ENCODE data around the gene DIAPH1. TPM values are rescaled to one million over a fixed set of nuclear protein-coding genes. Genes with fewer than 3 reads are reported as not detected.

The DIAPH1 gene
- total RNA-seq, 1 experiment from 2014 or later = 117 TPM

GRCh38 chr5:141655020-141655419 is 36.2 kb upstream of the DIAPH1 start:
- no peak overlapping the region; a peak in 1 of 5 replicates for H3K4me3 Mint-ChIP-seq
- WGBS (ENCODE audit: extremely low coverage, insufficient read length, low lambda C conversion rate) = no CpG with 5 or more reads among the region's 7 CpGs

More at GRCh38 chr5:141655020-141655419, 36.2 kb upstream of the DIAPH1 start:
- no peaks in the 10 kb centered on the region for H4K20me1 ChIP-seq (ENCODE audit: control insufficient read depth, insufficient read depth, insufficient read length)
- H3T11ph ChIP-seq (ENCODE audit: low read length) = no peak overlapping the region
- H4K8ac ChIP-seq (replicated peaks; ENCODE audit: insufficient read length, low read depth, low read length) = no peak overlapping the region
- no peaks in the 10 kb centered on the region for H3K9me3 ChIP-seq (ENCODE audit: control insufficient read depth, low read depth, low read length)
- H3K9ac ChIP-seq (ENCODE audit: extremely low read depth, insufficient read length, low read length) = no peak overlapping the region
- peaks cover 18 to 19% of the 10 kb centered on the region in 2 experiments for H3K4me1 Mint-ChIP-seq
- H4K5ac ChIP-seq (ENCODE audit: insufficient read length, low read depth, low read length) = no peak overlapping the region
- H2BK15ac ChIP-seq (ENCODE audit: low read depth, low read length) = no peak overlapping the region
- H3K4me1 ChIP-seq (ENCODE audit: insufficient read depth, low read length) = no peaks in the 10 kb centered on the region; the same call in 1 of the 2 replicates
- no peak overlapping the region for H2BK5ac ChIP-seq (ENCODE audit: insufficient read length, low read length)
- no peak for DNase-seq
- no peak overlapping the region for H2BK120ac ChIP-seq (ENCODE audit: low read depth, low read length, poor library complexity, severe bottlenecking)
- peaks cover 31 to 59% (median 36%) of the 10 kb centered on the region in 3 experiments; a peak in 6 of 7 replicates for H3K36me3 Mint-ChIP-seq (ENCODE audit: insufficient read depth in 1 of 3, low read depth in 3 of 3)
- no peak overlapping the region for H4K91ac ChIP-seq (ENCODE audit: insufficient read length, low read depth, low read length)
- H3K4me2 ChIP-seq (ENCODE audit: insufficient read depth, insufficient read length, low read length) = no peak overlapping the region
- H3K4ac ChIP-seq (ENCODE audit: low read depth, low read length) = no peak overlapping the region
- no peaks in the 10 kb centered on the region; a peak in 1 of 5 replicates for H3K9me3 Mint-ChIP-seq
- H3K18ac ChIP-seq (ENCODE audit: insufficient read length, low read depth, low read length) = no peak overlapping the region
- no peak overlapping the region for H2BK12ac ChIP-seq (ENCODE audit: insufficient read length, low read depth, low read length)
- H3K23ac ChIP-seq (ENCODE audit: insufficient read length, low read depth, low read length) = no peak overlapping the region
- no peaks in the 10 kb centered on the region for H3K27me3 ChIP-seq (ENCODE audit: insufficient read depth, low read length)
- no peak overlapping the region for H2AK5ac ChIP-seq (ENCODE audit: insufficient read length, low read length)
- TF ChIP-seq CTCF (conservative IDR thresholded peaks at IDR 0.05) = no peak
- no peaks in the 10 kb centered on the region for H3K79me2 ChIP-seq (ENCODE audit: insufficient read depth, low read length)
- H3K14ac ChIP-seq (ENCODE audit: insufficient read depth, low read length) = no peak overlapping the region
- no peak overlapping the region for H2AFZ ChIP-seq (ENCODE audit: low read length)
- H2BK20ac ChIP-seq (ENCODE audit: low read depth, low read length, poor library complexity, severe bottlenecking) = no peak overlapping the region
- peaks cover 8% of the 10 kb centered on the region for H3K23me2 ChIP-seq (ENCODE audit: insufficient read length, low read depth, low read length, poor library complexity, severe bottlenecking)
- no peaks in the 10 kb centered on the region for H3K79me1 ChIP-seq (ENCODE audit: insufficient read depth, low read depth, low read length, poor library complexity, severe bottlenecking)
- no peak overlapping the region for H3K27ac ChIP-seq (ENCODE audit: insufficient read length, low read depth, low read length)
- H3K56ac ChIP-seq (ENCODE audit: insufficient read length, low read depth, low read length) = no peak overlapping the region
- peaks cover 7% of the 10 kb centered on the region; the same call in 1 of the 2 replicates for H3K27me3 Mint-ChIP-seq (ENCODE audit: low read depth)
- no peak overlapping the region; a peak in 1 of 7 replicates for H3K27ac Mint-ChIP-seq

Data from H9 (cell line).